OCI-LY3 (cell line): ENCODE data around the gene FAM118B.

ENCODE experiments used
- EZH2phosphoT487 ChIP-seq: fragments of 200-600 bp; shearing (Covaris generic); IDR thresholded peaks from 2 replicates; pipeline ENCODE4 v1.6.1; 2018; ENCODE audit warnings: antibody characterized with exemption, mixed run types, low read depth
- TF ChIP-seq, protein P1 (sequence below): fragments of 200-600, 300-600 bp; sonication (generic); IDR thresholded peaks from 2 replicates; pipeline ENCODE4 v1.5.1; 2014; ENCODE audit warnings: antibody characterized with exemption, low read length, low read depth

DNA sequence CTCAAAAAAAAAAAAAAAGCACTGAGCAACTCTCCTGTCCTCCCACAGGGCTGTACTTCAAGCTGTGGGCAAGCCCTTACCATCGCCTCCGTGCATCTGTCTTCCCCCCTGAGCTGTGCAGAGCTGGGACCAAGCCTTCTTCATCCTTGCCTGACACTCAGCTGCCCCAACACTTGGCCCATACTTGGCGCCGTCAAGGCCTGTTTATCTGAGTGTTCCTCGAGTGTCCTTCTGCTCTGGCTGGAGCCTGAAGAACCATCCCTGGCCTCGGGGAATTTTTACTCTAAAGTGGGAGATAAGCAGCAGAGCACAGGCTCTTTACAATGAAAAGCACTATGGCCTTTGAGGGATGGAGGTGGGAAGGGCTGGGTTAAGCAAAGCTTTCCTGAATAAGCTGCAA is 69.7 kb downstream of the FAM118B start:
- TF ChIP-seq, protein P1, sequence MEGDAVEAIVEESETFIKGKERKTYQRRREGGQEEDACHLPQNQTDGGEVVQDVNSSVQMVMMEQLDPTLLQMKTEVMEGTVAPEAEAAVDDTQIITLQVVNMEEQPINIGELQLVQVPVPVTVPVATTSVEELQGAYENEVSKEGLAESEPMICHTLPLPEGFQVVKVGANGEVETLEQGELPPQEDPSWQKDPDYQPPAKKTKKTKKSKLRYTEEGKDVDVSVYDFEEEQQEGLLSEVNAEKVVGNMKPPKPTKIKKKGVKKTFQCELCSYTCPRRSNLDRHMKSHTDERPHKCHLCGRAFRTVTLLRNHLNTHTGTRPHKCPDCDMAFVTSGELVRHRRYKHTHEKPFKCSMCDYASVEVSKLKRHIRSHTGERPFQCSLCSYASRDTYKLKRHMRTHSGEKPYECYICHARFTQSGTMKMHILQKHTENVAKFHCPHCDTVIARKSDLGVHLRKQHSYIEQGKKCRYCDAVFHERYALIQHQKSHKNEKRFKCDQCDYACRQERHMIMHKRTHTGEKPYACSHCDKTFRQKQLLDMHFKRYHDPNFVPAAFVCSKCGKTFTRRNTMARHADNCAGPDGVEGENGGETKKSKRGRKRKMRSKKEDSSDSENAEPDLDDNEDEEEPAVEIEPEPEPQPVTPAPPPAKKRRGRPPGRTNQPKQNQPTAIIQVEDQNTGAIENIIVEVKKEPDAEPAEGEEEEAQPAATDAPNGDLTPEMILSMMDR = no peak
- no peak for TF ChIP-seq EZH2phosphoT487
